Stimulated activated CD8-positive, alpha-beta memory T cell treated with anti-CD3 and anti-CD28 coated beads, Interleukin-15, amount 100 ng/mL, for 24 hours (primary cell): Measurements from ENCODE around the gene DSTN.

ENCODE experiments used
- DNase-seq: peaks from one replicate; pipeline ENCODE4 v3.0.0-alpha.2; 2020; ENCODE audit warnings: low read depth

DSTN gene

DNA sequence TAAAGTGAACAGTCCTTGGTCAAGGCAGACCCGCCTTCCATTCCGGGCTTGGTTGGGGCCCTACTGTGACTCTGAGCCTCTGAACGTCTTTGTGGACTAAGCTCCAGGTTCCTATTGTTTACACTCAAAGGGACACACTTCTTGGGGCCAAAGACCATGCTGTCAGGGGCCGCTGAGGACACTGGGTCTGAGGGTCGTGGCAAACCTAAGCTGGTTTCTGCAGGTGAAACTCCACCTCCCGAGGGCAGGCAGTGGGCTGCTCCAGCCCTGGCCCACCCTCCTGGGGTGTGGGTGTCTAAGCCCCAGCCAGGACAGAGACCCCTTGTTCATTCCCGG is 43.1 kb downstream of the DSTN start:
- no peak for DNase-seq

DNA sequence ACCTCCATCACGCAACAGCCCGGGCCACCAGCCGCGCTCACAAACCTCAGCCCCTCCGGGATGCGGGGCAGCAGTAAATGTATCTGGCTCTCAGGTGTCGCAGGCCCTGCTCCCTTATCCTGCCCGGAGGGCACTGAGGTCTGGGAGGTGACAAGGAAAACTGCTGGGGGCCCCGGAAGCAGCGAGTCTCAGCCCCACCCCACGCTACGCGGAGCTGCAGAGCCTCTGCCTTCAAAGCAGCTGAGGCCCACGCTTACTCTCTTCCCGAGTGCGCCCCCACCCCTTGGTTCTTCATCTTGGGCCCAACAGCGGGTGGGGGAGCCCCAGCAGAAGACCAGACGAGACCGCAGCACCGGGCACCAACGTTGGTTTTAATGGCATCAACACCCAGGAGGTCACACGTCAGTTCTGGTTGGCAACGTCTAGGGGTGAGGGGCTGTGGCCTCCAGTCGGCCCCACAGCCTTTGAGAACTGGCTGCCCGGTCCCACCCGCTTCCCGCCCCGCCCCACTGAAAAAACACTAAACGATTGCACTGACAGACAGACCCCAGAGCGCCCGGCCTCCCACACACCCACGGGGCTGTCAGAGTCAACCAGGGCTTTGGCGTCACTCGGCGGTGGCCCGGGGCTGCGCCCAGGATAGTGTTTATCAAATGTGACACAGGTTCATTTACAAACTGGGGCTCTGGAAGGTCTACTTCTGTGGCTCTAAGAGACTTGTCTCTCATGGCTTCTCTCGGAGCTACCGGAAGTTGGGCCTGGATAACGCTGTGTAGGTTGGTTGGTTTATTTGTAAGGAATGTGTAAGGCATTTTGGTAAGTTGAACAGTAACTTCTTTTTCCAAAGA is 43.7 kb downstream of the DSTN start:
- DNase-seq, result no peak

DNA sequence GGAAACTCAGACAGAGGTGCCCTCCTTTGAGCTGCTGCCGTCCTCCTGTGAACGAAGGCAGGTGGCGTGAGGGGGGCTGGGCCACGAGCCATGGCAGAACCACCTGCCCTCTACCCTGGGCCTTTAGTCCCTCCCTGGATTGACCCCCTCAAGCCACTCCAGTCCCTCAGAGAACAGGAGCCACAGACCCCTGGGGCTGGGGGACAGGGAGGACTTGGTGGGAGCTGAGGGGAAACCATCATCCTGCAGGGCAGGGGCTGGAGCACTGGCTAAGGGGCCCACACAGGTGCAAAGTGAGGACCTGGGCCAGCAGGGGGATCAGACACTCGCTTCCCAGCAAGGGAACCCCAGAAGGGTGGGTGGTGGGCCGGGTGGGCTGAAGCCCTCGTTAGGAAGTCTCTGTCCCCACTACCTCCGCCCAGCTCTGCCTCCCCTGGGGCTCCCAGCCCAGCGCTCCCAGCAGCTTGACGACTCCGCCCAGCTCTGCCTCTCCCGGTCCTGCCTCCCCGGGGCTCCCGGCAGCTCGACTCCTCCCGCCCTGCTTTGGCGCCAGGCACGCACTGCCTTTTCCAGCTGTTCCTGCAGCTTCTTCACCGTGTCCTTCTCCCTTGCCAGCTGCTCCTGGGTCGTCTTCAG is 44.4 kb downstream of the DSTN start:
- DNase-seq, result no peak

DNA sequence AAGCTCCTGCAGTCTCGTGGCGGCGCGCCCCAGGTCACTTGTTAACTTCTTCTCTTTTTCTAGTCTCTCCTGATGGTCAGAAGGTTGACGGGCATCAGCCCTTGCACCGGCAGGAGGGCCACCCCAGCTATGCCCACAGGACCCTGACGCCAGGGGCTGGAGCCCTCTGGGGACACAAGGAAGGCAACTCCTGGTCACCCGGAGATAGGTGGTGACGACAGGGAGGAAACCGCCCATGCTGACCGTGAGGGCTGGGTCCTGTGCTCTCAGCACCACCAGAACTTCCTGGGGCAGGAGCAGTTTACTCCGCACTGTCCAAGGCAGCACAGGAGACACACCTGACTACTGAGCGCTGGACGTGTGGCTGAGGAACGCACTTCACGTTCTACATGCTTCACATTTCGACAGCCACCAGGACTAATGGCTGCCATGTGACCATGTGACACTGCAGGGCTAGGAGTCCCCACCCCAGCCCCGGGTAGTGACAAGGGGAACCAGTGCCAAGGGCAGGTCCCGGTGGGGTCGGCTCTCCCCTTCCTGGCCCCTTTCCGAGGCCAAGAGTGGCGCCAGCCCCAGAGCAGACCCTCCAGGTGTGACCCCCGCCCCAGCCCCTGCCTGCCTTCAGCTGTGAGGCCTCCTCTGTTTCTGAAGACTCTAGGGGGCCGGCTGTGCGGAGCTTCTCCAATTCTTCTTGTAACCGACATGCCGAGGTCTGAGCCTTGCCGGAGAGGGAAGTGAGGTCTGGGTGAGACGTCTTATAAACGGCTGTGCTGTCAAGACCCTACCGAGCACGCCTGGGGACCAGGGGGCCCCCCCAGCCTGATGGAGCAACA is 45.2 kb downstream of the DSTN start:
- no peak for DNase-seq

DNA sequence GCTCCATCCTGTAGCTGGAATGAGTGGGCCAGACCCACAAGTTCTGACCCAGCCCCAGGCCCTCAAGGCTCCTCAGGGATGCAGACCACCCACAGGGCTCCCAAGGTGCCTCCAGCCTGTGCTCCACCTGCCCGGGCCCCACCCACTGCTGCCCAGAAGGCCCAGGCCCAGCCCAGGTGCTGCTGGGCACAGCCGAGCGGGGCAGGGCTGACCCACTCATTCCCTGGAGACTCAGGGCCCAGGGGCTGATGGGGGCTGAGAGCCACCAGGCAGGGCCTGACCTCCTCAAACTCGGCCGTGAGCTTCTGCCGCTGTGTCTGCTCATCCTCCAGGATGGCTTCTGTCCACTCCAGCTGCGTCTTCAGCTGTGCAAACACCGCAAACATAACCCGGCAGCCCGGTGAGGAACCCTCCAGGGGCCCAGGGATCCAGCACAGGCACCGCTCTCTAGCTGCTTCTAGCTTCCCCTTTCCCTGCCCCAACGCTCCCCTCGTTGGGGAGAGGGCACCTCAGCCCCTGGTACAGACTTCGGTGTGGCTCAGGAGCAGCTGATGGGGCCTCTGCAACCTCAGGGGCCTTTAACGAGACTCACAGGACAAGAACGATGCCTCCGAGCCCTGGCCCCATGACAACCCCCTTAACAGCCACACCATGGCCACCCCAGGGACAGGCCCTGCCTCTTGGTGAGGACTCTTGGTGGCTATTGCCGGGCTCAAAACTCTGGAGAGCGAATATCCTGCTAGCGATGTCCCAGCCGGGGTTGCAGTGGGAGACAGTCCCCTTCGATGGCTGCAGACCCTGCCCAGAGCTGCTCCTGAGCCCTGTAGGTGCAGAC is 46.0 kb downstream of the DSTN start:
- DNase-seq, result no peak

DNA sequence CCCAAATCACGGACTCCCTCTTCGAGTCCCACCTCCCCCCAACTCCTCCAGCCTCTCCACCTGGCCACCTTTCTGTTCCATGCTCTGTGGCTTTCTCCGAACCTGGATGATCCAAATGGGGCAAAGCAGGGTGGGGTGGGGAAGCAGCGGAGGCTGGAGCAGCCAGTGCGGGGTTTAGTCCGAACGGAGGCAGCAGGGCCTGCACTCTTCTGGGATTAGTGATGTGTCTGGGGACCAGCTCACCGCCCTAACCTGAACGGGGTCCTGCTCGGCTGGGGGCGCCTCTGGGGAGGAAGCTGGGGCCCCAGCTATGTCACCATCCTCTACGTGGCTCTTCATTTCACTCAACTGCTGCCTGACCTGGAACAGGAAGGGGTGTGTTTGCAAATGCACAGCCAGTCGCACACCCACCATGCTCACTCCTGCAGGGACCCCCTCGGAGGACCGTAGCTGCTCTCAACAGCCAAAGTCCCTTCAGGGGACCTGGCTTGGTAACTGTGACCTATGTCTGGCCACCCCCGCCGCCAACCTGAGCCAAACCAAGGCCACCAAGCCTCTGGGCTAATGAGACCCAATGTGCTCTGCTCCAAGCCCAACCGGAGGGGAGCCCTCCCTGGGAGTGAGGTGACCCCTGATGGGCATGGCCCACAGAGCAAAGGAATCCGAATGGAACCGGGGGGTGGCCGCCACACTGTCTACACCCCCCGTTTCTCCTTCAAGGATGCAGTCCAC is 46.8 kb downstream of the DSTN start:
- DNase-seq, result no peak

DNA sequence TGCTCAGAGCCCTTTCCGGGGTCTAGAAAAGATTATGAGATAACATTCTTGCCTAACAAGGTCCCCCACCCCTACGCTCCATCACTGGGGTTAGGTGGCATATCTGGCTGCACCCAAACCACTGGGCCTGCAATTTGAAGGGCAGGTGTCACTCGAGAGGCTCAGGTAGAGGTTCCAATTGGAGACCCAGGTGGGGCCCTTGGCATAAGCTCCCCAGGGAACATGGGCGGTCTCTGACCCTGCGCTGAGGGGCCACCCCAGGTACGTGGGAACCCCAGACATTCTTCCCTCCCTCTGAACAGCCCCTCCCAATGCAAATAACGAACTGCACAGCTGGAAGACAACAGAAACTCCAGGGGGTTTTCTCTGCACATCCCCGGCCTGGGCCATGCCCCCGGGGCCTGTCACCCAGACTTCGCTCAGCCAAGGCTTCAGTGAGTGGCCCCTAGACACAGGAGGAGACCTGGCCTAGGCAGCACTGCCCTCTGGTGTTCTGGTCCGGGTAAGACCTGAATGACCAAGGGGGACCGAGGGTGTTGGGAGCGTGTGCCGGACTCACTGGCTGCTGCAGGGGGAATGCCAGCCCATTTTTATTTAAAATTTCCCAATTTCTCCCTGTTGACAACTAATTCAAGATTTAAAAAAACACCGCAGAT is 47.5 kb downstream of the DSTN start:
- DNase-seq, result peak; percentile 12

DNA sequence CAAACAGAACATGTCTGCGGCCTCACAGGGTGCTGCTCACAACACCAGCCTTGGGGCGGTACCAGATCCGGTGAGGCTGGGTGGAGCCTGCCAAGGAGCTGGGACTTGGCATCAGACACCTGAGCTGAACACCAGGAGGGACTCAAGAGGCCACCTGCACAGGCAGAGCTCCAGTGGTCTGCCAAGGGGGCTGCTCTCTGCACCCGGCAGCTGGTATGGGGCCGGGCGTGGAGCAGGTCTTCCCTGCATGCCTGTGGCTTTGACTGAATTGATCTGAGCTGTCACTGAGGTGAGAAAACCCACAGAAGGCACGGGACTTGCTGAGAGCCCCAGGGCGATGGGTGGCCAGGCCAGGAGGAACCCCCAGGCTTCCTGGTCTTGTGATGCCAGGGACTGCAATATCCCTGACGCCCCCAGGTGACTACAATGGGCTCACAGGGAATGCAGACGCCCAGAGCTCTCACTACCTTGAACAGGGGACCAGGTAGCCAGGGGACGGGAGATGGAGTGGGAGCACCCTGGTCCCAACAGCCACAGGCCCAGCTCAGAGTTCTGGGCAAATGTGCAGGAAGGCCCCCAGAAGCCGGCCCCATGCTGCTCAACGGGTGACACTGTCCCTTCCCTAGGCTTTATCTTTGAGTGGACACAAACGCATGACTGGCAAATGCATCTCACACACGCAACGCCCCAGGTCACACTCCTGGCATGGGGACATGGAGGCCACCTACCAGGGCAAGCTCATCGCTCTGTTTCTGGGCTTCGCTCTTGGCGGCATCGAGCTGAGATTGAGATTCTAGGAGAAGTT is 48.2 kb downstream of the DSTN start:
- DNase-seq, result no peak

DNA sequence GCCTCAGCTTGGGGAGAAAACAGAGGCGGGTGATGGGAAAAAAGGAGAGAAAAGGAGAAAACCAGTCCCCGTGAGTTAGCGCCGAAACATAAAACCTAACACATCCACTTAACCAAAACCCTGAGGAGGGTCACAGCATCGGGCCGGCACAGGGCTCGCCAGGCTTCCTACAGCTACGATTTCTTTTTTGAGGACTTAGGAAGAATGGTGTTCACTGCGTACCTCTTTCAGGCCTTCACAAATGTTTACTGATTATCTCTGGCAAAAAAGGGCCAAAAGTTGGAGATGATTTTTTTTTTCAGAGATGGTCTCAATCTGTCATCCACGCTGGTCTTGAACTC is 48.8 kb downstream of the DSTN start:
- DNase-seq, result no peak

DNA sequence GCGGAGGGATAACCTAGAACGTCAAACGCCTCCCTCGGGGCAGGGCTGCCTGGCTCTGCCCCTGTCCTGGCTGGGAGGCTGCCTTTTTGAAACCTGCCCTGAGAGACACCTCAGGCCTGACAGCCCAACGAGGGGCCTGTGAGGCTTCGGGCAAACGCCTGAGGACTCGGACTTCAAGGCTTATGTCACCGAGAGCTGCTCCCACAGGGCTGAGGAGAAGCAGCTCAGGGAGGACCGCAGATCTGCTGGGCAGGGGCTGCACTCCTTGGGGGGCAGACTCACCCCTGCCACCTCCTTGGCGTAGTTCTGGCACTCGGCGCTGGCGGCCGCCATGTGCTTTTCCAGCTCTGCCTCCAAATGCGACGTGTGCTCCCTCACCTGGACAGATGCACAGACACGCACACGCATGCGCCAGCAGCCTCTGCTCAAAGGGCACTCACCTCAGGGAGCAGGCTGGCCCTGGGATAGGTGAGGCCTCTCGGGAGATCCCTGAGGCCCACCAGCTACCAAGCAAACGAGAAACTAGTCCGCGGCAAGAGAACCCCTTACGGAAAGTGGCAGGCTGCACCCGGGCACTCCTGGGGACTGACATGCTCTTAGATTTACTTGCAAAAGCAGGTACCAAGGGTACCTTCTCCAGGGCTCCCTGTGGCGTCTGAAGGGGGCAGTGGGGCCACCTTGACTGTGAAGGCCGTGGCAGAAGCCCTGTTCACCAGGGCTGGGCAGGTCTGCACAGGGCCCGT is 49.6 kb downstream of the DSTN start:
- no peak for DNase-seq

DNA sequence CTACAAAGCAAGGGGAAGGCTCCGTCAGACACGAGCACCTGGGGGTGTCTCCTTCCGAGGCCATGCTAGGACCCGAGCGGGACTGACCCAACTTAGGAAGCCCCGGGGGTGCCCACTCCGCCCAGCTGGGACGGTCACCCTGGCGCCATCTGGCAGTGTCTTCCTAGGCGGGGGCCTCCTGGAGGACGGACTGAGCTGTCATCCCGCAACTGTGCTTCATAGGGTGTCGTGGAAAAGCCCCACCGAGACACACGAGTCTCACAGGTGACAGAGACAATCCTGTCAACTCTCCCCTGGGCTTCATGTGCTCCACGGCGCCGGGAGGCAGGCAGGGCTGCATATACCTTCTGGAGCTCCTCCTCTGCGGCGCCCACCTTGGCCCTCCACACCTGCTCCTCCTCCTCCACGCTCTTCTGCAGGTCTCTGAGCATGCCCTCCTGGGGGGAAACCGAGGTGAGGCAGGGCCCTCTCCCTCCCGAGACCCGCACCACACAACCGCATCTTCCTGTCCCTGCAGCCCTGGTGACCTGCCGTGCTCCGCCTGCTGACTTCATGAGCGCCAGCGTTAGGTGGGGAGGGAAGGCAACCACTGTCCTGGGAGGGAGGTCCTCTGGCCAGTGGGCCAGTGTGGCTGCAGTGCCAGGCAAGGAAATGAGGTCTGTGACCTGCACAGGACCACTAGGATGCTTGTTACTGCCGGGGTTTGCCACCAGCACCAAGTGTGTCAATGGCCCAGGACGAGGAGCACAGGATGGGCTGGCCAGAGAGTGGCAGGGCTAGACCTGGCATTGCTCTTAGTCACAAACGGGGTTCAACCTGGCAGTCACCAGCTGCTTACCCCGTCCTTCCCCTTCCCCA is 50.7 kb downstream of the DSTN start:
- DNase-seq, result no peak

DNA sequence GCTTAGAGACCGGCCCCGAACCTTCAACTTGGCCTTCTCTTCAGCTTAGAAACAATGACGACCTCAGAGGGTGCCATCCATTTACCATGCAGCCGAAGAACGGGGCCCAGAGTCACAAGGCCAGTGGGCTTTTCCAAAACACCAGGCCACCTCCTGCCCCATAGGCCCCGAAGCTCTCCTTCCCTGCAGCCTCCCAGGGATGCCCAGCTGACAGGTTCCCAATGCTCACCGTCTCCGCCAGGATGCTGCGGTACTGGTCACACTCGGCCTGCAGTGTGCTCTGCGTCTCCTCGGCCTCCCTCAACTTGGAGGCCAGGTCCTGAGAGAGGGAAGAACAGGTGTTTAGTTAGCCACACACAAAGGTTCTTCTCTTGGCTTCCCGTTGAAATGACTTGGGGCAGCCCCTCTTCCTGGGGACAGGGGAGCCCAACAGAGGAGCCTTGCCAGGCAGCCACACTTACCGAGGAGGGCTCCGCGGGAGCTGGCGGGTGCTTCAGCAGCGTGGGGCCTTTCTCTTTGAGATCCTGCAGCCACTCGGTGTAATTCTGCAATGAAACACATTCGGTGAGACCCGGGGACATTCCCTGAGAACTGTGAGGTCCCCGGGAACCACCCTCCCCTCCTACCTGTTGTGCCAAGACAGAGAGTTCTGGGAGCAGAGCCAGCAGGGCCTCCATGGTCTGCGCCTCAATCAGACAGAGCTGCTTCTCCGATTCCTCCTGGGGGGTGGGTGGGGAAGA is 51.5 kb downstream of the DSTN start:
- no peak for DNase-seq

DNA sequence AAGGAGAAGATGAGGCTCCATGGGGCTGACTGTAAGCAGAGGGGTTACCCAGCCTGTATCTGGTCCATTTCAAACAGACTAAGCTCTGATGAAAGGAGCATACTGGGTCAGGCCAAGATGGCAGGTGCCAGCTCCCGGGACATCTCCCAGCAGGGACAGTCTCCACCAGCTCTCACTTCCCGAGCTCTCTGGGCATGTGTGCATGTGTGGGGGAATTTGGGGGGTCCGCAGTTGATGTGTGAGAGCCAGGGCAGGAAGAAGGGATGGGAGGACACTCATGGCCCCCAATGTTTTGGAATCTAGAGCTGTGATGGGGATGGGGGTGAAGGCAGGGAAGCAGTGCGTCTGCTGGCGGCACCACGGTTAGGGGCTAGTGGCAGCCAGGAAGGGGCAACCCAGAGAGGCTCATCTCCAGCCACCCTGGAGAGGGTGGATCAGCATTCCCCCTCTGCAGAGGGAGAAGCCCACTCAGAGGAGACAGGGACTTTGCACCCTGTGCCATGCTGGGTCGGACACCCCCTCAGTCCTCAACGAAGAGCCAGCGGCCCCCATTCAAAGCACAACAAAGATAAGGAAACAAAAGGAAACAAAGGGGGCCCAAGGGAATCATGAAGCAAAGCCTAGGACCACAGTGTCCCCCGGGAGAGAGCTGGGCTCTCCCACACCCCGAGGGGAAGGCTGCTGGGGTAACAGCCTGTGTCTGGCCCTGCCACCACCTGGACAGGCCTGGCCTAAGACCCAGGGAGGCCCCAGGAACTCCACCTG is 52.4 kb downstream of the DSTN start:
- DNase-seq, result no peak

DNA sequence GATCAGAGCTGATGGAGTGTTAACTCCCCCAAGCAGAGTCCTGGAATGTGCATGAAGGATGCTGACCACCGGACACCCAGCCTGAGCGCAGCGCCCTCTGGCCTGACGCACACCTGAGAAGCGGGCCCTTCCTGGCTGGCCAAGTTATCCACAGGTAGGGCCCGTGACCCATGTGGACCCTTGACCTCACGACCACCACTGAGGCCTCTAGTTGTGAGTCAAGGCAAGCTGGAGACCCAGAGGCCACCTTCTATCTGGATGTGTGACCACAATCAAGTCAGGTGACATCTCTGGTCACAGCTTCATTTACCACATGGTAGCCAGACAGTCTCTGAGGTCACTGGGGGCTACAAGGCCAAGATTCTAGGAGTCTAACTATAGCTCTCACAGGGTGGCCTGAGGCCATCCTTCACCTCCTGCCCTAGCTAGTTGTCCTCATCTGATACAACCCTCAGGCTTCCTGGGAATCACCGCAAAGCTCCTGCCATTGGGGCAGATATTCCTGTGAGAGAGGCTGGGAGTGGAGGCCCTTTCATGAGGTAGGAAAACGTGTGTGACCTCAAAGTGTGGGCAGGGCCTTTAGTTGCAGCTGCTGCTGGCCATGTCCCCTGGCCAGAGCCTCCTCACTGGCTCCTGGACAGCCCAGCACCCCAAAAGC is 53.1 kb downstream of the DSTN start:
- no peak for DNase-seq

DNA sequence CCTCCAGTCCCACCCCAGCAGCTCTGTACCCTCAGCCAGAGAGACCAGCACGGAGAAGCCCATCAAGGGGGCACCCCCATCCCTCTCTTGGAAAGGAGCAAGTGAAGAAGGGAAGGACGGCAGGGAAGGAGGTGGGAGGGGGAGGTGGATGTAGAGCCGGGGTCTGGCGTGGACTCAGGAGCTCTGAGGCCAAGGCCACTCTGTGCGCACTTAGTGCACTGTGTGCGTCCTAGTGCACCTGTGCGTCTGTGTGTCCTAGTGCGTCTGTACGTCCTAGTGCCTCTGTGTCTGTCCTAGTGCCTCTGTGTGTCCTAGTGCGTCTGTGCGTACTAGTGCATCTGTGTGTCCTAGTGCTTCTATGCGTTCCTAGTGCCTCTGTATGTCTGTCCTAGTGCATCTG is 54.2 kb downstream of the DSTN start:
- DNase-seq, result no peak

DNA sequence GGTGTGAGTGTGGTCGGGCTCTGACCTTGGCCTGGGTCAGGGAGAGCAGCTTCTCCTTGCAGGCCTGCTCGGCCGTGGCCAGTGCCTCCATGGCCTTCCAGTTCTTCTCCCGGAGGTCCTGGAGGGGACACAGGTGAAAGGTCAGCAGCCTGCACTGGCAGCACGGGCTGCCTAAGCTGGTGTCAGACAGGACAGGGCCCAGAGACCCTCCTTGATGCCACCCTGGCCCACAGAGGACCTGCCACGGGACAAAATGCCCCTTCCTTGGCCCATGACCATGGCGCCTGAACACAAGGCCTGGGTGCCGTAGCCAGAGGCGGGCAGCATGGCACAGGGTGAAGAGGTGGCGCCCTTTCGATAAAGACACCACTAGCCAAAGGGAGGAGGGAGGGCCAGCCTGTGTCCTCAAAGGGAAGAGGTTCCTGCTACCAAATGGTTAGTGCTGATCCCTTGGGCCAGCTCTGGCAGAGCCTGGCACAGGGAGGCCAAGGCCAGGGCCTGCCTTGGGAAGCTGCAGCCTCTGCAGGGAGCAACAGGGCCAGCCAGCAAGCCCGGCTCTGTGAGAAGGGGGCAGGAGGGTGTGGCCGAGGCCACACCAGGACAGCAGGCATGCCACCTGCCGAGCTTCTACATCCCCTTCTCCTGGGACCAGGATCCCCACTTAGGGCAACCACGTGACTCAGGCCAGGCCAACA is 54.8 kb downstream of the DSTN start:
- no peak for DNase-seq
